ENCODE measurements around the gene MRPL53.
"Not testable (repeated sequence)": the region's sequence is repeated elsewhere in the genome, so short reads cannot be mapped to it uniquely, and the experiment has no call there.

MRPL53 gene

GRCh38 chr2:74447230-74447999 is 25.1 kb downstream of the MRPL53 start:
- DNase-seq, result no peak

- no peak for DNase-seq
Observed at GRCh38 chr2:74444498-74445318, 27.8 kb downstream of the MRPL53 start.

GRCh38 chr2:74442483-74443297 is 29.8 kb downstream of the MRPL53 start:
- not testable (repeated sequence) for DNase-seq

- no peak for DNase-seq
Observed at GRCh38 chr2:74441690-74442482, 30.6 kb downstream of the MRPL53 start, which contains the start of gene RTKN. Gene RTKN, minus strand, starts transcription at chr2:74441937. Its CDS starts 121 bp downstream, at chr2:74441816.

GRCh38 chr2:74441170-74441689 is 31.2 kb downstream of the MRPL53 start:
- no peak for DNase-seq

GRCh38 chr2:74440378-74441169 is 31.9 kb downstream of the MRPL53 start:
- no peak for DNase-seq

- DNase-seq, result no peak
Observed at GRCh38 chr2:74439803-74440377, 32.6 kb downstream of the MRPL53 start.

GRCh38 chr2:74439373-74439772 is 33.1 kb downstream of the MRPL53 start:
- no peak for DNase-seq

- no peak for DNase-seq
Observed at GRCh38 chr2:74438248-74438647, 34.2 kb downstream of the MRPL53 start.

- DNase-seq, result no peak
Observed at GRCh38 chr2:74436848-74437695, 35.4 kb downstream of the MRPL53 start.

- no peak for DNase-seq
Observed at GRCh38 chr2:74436111-74436805, 36.2 kb downstream of the MRPL53 start.

GRCh38 chr2:74430502-74430901 is 42.0 kb downstream of the MRPL53 start:
- no peak for DNase-seq

- peak; percentile 28 for DNase-seq
Observed at GRCh38 chr2:74429487-74430451, 42.7 kb downstream of the MRPL53 start.

- peak; percentile 28 for DNase-seq
Observed at GRCh38 chr2:74428675-74429074, 43.8 kb downstream of the MRPL53 start.

- peak; percentile 42 for DNase-seq
Observed at GRCh38 chr2:74427551-74427950, 44.9 kb downstream of the MRPL53 start.

- DNase-seq, result no peak
Observed at GRCh38 chr2:74426181-74426758, 46.2 kb downstream of the MRPL53 start.

- DNase-seq, result no peak
Observed at GRCh38 chr2:74425523-74425922, 47.0 kb downstream of the MRPL53 start.
